IPS-11a (cell line): ENCODE measurements around the gene PRDM16.

ENCODE experiments used
- H3K4me3 ChIP-seq: one replicate; pipeline ENCODE4 v1.5.1; 2013; ENCODE audit warnings: low read depth, low read length, control low read depth

The PRDM16 gene

GRCh38 chr1:3419415-3420204 lies 350.6 kb downstream of the PRDM16 start:
- no peak overlapping the region for H3K4me3 ChIP-seq

- no peak overlapping the region for H3K4me3 ChIP-seq
These were observed 351.4 kb downstream of the PRDM16 start for GRCh38 chr1:3420218-3420951.

DNA sequence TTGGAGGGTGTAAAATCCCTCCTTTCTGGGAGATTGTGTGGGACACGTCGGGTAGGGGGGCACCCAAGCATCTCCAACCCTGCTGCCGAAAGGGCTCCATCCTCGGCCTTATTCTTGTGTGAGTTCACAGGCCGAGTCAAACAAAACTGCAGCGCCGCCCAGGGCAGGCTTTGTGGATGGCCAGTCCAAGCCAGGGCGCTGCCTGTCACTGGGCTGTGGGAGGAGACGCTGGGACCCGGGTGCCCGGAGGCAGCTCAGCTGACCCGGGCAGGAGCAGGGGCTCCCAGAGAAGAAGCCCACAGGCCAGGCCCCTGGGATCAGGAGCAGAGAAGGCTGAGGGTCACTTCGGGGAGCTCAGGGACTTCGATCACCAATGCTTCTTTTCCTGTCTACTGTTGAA lies 353.6 kb downstream of the PRDM16 start:
- no peak overlapping the region for H3K4me3 ChIP-seq

GRCh38 chr1:3423245-3423829 lies 354.3 kb downstream of the PRDM16 start:
- no peak overlapping the region for H3K4me3 ChIP-seq

GRCh38 chr1:3423896-3424611 lies 355.1 kb downstream of the PRDM16 start:
- no peak overlapping the region for H3K4me3 ChIP-seq

DNA sequence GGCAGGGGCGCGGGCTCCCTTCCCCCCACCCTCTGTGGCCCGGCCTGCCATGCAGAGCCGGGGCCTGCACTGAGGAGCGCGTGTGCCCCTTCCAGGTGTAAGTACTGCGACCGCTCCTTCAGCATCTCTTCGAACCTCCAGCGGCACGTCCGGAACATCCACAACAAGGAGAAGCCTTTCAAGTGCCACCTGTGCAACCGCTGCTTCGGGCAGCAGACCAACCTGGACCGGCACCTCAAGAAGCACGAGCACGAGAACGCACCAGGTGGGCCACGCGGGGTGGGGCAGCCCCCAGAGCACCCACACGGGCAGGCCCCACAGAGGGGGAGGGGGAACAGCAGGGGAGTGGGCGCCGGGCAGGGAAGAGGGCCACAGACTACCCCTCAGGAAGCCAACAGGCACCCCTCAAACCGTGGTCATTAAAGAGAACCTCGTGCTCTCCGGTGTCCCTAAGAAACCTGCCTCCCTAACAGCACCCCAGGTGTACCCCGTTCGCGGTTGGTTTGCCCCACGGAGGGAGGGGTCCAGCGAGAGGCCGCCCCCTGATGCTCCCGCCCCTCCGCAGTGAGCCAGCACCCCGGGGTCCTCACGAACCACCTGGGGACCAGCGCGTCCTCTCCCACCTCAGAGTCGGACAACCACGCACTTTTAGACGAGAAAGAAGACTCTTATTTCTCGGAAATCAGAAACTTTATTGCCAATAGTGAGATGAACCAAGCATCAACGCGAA lies 356.6 kb downstream of the PRDM16 start:
- no peak overlapping the region for H3K4me3 ChIP-seq

- H3K4me3 ChIP-seq, result no peak overlapping the region
These were observed 358.0 kb downstream of the PRDM16 start for GRCh38 chr1:3426956-3427535.

DNA sequence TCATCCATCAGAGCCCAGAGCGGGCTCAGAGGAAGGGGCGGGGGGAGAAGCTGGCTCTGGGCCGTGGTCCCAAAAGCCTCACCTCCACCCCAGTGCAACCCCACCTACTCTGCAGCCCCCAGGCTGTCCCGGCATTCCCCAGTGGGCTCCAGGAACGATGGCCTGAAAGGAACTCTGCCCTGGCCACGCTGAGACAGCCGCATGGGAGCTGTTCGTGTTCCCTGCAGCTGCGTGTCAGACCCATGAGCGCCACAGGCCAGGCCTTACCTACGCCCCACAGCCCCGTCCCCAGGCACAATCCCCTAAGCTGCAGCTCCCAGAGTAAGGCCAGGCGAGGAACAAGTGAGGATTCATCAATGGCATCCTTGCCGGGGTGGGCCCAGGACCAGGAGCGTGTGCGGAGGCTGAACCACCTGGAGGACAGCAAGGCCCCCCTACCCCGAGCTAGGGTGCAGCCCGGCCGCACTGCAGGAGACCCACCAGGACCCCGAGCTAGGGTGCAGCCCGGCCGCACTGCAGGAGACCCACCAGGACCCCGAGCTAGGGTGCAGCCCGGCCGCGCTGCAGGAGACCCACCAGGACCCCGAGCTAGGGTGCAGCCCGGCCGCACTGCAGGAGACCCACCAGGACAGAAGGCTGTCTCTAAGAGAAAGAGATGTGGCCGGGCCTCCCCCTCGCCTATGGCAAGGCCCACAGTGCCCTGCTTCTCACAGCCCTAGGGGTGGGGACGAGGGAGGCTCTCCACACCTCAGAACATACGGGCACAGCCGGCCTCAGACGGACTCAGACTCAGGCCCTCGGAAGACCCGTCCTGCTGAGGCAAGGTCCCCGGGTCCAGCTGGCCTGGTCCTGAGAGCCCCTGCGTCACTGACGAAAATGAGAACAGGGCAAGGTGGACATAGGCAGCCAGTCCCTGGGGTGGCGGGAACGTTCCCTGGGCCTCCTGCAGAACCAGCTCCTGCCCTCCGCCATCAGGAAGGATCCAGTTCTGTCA lies 359.0 kb downstream of the PRDM16 start:
- H3K4me3 ChIP-seq, result no peak overlapping the region

DNA sequence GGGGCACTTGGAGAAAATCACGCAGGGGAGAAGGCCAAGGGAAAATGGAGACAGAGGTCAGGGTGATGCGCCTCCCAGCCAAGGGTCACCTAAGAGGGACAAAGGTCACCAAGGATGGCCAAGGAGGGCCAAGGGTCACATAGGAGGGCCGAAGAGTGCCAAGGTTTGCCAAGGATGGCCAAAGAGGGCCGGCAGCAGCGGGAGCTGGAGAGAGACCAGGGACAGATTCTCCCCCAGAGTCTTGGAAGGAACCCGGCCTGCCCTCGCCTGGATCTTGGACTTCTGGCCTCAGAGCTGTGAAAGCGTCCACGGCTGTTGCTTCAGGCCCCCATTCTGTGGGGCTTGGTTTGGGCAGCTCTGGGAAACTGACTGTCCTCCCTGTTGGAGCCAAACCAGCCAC lies 359.9 kb downstream of the PRDM16 start:
- no peak overlapping the region for H3K4me3 ChIP-seq

- no peak overlapping the region for H3K4me3 ChIP-seq
These were observed 360.3 kb downstream of the PRDM16 start for GRCh38 chr1:3429320-3429719.

DNA sequence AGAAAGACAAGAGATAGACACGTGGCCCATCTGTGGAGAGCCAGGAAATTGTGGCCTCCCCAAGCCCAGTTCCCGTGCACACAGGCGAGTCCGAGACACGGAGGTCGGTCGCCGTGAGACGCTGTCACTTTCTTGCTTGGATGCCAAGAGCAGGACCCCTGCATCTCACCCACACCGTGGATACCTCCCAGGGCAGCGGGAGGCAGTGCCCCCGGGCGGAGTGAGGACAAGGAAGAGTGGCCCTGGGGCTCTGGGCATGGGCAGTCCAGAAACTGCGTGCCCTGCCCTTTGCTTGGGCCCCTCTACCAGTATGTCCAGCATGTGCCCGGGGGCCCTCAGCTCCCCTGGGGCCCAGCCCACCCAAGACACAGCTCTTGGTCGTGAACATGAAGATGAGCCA lies 360.8 kb downstream of the PRDM16 start:
- H3K4me3 ChIP-seq, result no peak overlapping the region

DNA sequence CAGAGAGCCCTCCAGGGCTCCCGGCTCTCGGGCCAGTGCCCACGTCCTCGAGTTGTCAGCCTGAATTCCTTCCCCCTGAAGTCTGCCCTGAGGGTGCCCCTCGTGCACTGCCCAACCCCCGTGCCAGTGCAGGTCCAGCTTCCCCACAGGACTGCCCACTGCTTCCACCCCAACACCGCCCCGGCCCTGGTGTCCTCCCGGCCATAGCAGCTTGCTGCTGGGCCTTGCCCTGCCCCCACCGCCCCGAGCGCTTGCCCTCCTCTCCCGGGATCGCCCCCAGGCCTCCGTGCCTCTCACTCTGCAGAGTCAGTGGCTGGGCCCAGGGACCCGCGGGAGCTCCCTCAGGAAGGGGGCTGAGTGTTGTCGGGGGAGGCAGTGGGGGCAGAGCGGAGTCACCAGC lies 361.4 kb downstream of the PRDM16 start:
- no peak overlapping the region for H3K4me3 ChIP-seq

GRCh38 chr1:3430820-3431219 lies 361.8 kb downstream of the PRDM16 start:
- H3K4me3 ChIP-seq, result no peak overlapping the region

DNA sequence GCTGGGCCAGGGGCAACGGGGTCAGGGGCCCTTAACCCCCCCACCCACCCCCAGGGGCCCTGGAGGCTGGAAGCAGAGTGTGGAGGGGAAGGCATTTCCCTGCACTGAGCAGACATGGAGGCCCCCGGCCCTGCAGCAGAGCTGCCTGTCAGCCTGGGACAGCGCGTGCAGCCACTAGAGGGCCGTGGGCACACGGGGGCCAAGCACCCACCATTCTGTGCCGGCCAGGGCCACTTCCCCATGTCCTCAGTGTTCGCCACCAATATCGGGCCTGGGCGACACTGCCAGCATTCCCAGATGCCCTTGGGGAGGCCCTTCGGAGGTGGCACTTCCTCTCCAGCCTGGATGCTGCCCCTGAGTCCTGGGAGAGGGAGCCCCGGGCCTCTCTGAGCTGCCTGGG lies 362.3 kb downstream of the PRDM16 start:
- no peak overlapping the region for H3K4me3 ChIP-seq

DNA sequence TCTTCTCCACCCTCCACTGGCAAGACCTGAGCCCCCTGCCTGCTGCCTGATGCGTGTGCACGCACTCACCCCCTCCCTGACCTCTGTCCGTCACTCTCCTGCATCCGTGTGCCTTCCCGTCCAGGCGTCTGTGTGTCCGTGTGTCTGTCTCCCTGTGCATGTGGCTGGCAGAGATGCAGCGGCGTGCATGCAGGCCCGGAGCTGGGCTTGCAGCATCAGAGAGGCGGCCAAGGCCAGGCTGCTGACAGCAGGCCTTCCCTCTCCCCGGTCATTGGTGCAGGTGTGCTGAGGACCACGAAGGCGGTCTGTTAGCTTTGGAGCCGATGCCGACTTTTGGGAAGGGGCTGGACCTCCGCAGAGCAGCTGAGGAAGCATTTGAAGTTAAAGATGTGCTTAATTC lies 362.7 kb downstream of the PRDM16 start:
- no peak overlapping the region for H3K4me3 ChIP-seq

DNA sequence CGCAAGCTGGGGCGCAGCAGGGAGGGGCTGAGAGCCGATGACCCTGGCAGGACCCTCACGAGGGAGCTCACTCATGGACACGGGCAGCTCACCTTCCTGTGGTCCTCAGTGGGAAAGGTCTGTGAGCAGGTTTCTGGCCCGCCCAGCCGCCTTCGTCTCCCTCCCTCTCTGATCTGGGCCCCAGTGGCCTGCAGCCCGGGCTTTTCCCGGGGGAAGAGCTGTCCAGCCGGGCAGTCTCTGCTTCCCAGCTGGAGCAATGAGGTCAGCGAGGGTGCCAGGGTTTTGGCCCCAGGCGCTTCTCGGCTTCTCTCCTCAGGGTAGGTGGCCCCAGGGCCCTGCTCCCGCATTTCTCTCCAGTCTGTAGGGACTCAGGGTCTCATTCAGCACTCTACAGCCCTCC lies 363.3 kb downstream of the PRDM16 start:
- no peak overlapping the region for H3K4me3 ChIP-seq

DNA sequence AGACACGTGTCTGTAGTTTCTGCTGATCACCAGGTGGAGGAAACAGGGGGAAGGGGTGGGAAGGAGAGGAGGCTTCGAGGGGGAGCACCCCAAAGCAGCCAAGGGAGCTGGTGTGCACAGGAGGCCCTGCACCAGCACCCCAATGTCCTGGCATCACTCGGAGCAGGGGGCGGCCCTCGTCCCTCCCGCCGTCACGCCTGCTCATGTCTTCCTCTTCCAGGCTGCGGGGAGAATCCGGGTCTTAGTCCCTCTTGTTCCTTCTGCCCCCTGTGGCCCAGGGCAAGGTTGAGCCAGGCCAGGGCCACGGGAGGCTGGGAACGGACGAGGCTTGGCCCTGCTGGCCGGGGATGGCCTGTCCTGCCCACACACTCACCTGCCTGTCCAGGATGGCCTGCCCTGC lies 364.1 kb downstream of the PRDM16 start:
- H3K4me3 ChIP-seq, result no peak overlapping the region

- no peak overlapping the region for H3K4me3 ChIP-seq
These were observed 364.8 kb downstream of the PRDM16 start for GRCh38 chr1:3433596-3434320.
